Neural cell (in vitro differentiated cells): ENCODE results near the gene AP5Z1.

ENCODE experiments used
- TAF1 ChIP-seq: IDR thresholded peaks from 2 replicates; pipeline ENCODE4 v1.6.1; 2012; ENCODE audit warnings: low read depth
- TF ChIP-seq, protein P1 (sequence below): fragments of 450-650 bp; IDR thresholded peaks from 2 replicates; pipeline ENCODE4 v1.5.1; 2014; ENCODE audit warnings: antibody characterized with exemption, mild to moderate bottlenecking, moderate library complexity; ENCODE audit not compliant: poor library complexity, severe bottlenecking

DNA sequence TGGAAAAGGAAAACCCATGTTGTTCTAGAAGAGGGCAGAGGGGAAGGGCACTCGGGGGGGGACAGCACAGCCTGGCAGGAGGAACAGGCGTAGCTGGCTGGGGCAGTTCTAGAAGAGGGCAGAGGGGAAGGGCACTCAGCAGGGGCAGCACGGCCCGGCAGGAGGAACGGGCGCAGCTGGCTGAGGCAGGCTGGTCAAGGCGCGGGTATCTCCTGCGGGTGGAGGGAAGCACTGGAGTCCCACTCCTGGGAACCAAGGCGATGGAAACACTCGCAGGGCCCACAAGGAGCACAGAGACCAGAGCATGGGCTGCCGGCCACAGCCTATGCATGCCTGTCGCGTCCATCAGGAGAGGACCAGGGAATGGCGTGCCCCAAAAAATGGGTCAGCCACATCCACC is 49.7 kb downstream of the AP5Z1 start:
- TF ChIP-seq, protein P1, sequence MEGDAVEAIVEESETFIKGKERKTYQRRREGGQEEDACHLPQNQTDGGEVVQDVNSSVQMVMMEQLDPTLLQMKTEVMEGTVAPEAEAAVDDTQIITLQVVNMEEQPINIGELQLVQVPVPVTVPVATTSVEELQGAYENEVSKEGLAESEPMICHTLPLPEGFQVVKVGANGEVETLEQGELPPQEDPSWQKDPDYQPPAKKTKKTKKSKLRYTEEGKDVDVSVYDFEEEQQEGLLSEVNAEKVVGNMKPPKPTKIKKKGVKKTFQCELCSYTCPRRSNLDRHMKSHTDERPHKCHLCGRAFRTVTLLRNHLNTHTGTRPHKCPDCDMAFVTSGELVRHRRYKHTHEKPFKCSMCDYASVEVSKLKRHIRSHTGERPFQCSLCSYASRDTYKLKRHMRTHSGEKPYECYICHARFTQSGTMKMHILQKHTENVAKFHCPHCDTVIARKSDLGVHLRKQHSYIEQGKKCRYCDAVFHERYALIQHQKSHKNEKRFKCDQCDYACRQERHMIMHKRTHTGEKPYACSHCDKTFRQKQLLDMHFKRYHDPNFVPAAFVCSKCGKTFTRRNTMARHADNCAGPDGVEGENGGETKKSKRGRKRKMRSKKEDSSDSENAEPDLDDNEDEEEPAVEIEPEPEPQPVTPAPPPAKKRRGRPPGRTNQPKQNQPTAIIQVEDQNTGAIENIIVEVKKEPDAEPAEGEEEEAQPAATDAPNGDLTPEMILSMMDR, result no peak
- TF ChIP-seq TAF1, result no peak
